IPS DF 4.7 (cell line): ENCODE results near the gene UBE2R2.
"Not testable (repeated sequence)": the region's sequence is repeated elsewhere in the genome, so short reads cannot be mapped to it uniquely, and the experiment has no call there.

Experiments used
- DNase-seq: peaks from one replicate; pipeline ENCODE4 v3.0.0-alpha.2; 2013; ENCODE audit warnings: low spot score; ENCODE audit errors: extremely low read depth

Gene UBE2R2

DNA sequence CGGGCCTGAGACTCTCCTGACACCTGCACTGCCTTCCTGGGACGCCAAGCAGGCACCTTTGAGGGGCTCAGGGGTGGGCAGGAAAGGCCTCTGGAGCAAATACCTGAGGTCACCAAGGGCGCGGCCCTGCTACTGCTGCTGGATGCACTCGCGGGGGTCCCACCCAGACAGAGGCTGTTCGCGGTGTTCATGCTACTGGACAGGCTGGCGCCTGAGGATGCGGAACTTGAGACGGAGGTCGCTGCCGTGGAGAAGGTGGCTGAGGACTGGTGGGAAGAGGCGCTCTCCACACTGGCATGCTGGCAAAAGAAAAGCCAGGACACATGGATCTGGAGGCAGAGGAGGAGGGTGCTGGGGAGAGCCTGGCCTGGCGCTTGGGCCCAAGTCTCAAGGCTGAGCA is 110.7 kb downstream of the UBE2R2 start:
- no peak for DNase-seq

DNA sequence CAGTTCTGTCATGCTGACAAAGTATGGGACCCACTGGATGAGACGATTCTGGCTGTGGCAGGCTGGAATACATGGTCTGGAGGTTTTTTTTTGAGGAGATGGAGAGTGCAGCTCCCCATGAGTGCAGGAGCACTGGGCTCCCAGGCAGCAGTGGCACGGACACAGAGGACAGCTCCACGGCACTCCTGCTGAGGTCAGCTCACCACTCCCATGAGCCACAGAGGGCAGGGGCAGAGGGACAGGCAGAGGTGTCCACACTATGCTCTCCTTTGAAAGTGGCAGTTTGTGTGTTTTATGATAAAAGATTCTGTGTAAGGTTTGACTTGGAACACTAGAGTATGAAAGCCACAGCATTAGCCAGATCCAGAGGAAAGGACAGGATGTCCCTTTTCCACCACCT is 114.4 kb downstream of the UBE2R2 start:
- DNase-seq, result no peak

- no peak for DNase-seq
Measured at GRCh38 chr9:33932078-33932807, 115.3 kb downstream of the UBE2R2 start.

GRCh38 chr9:33934188-33934878 is 117.4 kb downstream of the UBE2R2 start:
- no peak for DNase-seq

GRCh38 chr9:33939924-33940874 is 123.2 kb downstream of the UBE2R2 start:
- DNase-seq, result no peak

DNA sequence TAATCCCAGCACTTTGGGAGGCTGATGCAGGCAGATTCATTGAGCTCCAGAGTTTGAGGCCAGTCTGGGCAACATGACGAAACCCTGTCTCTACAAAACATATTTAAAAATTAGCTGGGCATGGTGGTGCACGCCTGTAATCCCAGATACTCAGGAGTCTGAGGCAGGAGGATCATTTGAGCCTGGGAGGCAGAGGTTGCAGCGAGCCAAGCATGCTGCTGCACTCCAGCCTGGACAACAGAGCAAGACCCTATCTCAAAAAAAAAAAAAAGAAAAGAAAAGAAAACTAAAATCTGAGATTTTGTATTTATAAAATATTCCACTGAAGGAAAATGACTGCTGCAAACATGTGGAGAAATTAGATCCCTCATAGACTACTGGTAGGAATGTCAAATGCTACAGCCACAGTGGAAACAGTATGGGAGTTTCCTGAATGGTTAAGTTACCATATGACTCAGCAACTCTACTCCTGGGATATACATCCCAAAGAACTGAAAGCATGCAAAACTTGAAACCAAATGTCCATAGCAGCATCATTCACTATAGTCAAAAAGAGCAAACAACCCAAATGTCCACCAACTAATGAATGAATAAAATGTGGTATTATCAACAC is 125.6 kb downstream of the UBE2R2 start:
- no peak for DNase-seq

DNA sequence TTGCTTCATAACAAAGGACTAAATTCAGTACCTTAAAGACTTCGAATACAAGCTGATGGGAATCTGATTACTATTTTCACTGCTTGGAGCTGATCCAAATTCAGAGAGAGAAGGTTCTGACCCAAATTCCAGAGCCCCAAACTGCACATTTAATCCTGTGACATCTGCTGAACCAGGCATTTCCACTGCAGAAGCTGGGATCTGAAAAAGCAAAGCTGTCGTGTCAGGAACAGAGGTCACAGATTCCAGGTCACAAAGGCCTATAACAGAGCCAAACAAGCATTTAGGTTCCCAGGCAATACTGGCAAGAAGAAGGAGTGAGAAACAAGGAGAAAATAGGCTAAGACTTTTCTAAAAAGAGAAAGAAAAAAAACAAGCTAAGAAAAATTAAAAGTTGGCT is 126.4 kb downstream of the UBE2R2 start:
- DNase-seq, result no peak

GRCh38 chr9:33946779-33947535 is 130.0 kb downstream of the UBE2R2 start:
- no peak for DNase-seq

DNA sequence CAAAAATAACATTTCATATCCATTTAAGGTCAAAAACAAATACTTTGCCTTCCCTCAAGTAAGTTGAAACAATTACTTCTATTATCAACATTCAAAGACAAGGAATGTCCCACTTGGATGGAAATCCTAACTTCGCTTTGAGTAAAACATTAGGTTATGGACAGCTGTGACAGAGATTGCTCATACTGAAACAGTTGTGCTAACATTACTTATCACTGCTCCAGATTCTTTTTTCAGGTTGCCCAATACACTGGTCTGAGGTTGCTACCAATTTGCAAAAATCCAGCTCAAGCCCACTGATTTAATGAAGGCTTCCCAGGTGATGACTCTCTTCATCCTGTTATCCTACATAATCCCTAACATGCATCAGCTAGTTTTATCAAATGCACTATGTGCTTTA is 133.4 kb downstream of the UBE2R2 start:
- no peak for DNase-seq

GRCh38 chr9:33952066-33952465 is 135.1 kb downstream of the UBE2R2 start:
- no peak for DNase-seq

GRCh38 chr9:33956544-33956943 is 139.6 kb downstream of the UBE2R2 start:
- DNase-seq, result no peak

GRCh38 chr9:33959725-33960124 is 142.8 kb downstream of the UBE2R2 start:
- no peak for DNase-seq

DNA sequence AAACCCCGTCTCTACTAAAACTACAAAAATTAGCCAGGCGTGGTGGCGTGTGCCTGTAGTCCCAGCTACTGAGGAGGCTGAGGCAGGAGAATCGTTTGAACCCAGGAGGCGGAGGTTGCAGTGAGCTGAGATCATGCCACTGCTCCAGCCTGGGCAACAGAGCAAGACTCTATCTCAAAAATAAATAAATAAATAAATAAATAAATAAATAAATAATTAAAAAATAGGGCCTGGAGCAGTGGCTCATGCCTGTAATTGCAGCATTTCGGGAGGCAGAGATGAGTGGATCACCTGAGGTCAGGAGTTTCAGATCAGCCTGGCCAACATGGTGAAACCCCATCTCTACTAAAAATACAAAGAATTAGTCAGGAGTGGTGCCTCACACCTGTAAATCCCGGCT is 145.5 kb downstream of the UBE2R2 start:
- DNase-seq, result not testable (repeated sequence)

DNA sequence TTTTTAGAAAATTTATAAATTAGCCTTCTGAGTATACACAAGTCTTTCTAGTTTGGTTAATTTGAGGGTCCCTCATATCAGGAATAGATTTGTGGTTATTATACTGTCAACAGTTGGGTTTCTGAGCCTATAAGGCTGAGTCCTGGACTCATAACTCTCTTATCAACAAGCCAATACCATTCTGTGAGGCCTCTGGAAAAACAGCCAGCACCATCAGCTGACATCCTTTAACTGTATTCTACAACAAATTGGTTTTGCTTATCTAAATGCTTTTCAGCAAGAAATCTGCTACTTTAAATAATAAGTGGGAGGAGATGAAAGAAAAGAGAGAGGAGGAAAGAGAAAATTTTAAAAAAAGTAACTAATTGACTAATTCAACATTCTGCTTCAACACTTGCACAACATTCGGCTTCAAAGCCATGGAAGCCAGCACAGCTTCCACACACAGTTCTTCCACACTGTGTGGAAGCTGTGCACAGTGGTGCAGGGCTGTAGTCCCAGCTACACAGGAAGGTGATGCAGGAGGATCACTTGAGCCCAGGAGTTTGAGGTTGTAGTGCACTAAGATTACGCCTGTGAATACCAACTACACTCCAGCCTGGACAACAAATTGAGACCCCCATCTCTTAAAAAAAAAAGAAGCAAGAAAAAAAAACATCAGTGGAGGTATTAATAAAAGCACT is 147.3 kb downstream of the UBE2R2 start:
- DNase-seq, result no peak
